ENCODE measurements around the gene APOL3. TPM values are rescaled to one million over a fixed set of nuclear protein-coding genes. Genes with fewer than 3 reads are reported as not detected.

APOL3 gene
- total and polyA plus RNA-seq, 7 experiments from 2014 or later = 56.9 to 212 (median 123) TPM

GRCh38 chr22:36111316-36111715 lies 49.2 kb downstream of the APOL3 start:
- Mint-ChIP-seq H3K4me3 (no peak overlapping the region), H3K9me3 (peaks cover 0 to 2% (median 0%) of the 10 kb centered on the region in 11 donors), H3K27me3 (peaks cover 0 to 7% (median 4%) of the 10 kb centered on the region in 5 donors), H3K4me1 (peaks cover 0 to 6% (median 0%) of the 10 kb centered on the region in 7 donors), H3K36me3 (peaks cover 0 to 3% (median 0%) of the 10 kb centered on the region in 5 donors), H3K27ac (no peak overlapping the region)
- no peaks in the 10 kb centered on the region for H3K9me3 ChIP-seq (ENCODE audit: control insufficient read depth in 2 of 3, low read length in 3 of 3)
- DNase-seq (no peak), ATAC-seq (no peak)
- no peaks in the 10 kb centered on the region for H3K27me3 ChIP-seq (ENCODE audit: control insufficient read depth in 2 of 2, insufficient read depth in 2 of 2, low read length in 2 of 2)
- intact Hi-C loops (cut with micrococcal nuclease) = no loop called here
- ChIA-PET POLR2A (no interaction called here), CTCF (no interaction called here)
- no peak overlapping the region for H3K27ac ChIP-seq (ENCODE audit: low read depth, low read length)
- H3K4me3 ChIP-seq (ENCODE audit: low read length) = no peak overlapping the region
- H3K36me3 ChIP-seq (ENCODE audit: control insufficient read depth in 2 of 3, insufficient read depth in 3 of 3, low read length in 3 of 3) = no peaks in the 10 kb centered on the region
- no peaks in the 10 kb centered on the region for H3K4me1 ChIP-seq (ENCODE audit: control insufficient read depth in 2 of 2, insufficient read depth in 2 of 2, low read length in 2 of 2)

GRCh38 chr22:36110306-36110881 lies 50.2 kb downstream of the APOL3 start:
- Histone ChIP-seq H3K9me3 (ENCODE audit: control insufficient read depth in 2 of 3, low read length in 3 of 3) (no peaks in the 10 kb centered on the region), H3K27me3 (ENCODE audit: control insufficient read depth in 2 of 2, insufficient read depth in 2 of 2, low read length in 2 of 2) (no peaks in the 10 kb centered on the region), H3K4me1 (ENCODE audit: control insufficient read depth in 2 of 2, insufficient read depth in 2 of 2, low read length in 2 of 2) (no peaks in the 10 kb centered on the region), H3K27ac (ENCODE audit: low read depth, low read length) (no peak overlapping the region), H3K4me3 (ENCODE audit: low read length) (no peak overlapping the region), H3K36me3 (ENCODE audit: control insufficient read depth in 2 of 3, insufficient read depth in 3 of 3, low read length in 3 of 3) (no peaks in the 10 kb centered on the region)
- H3K27me3 Mint-ChIP-seq = peaks cover 0 to 12% (median 4%) of the 10 kb centered on the region in 5 donors
- H3K9me3 Mint-ChIP-seq = peaks cover 0 to 2% (median 0%) of the 10 kb centered on the region in 11 donors
- peaks cover 0 to 6% (median 0%) of the 10 kb centered on the region in 7 donors for H3K4me1 Mint-ChIP-seq
- ATAC-seq (no peak), DNase-seq (no peak)
- peaks cover 0 to 3% (median 0%) of the 10 kb centered on the region in 5 donors for H3K36me3 Mint-ChIP-seq
- intact Hi-C loops (cut with micrococcal nuclease) = no loop called here
- no peak overlapping the region for H3K4me3 Mint-ChIP-seq
- POLR2A ChIA-PET = no interaction called here
- CTCF ChIA-PET = interaction anchor here (1.1 kb wide), 1 partner anchor 14 kb away, joined by 3 read pairs; no protein-coding TSS in a partner anchor
- H3K27ac Mint-ChIP-seq = no peak overlapping the region

- no peak overlapping the region for H3K27ac Mint-ChIP-seq
- Histone ChIP-seq H3K9me3 (ENCODE audit: control insufficient read depth in 2 of 3, low read length in 3 of 3) (no peaks in the 10 kb centered on the region), H3K36me3 (ENCODE audit: control insufficient read depth in 2 of 3, insufficient read depth in 3 of 3, low read length in 3 of 3) (no peaks in the 10 kb centered on the region), H3K27me3 (ENCODE audit: control insufficient read depth in 2 of 2, insufficient read depth in 2 of 2, low read length in 2 of 2) (peaks cover 0 to 4% of the 10 kb centered on the region in 2 donors), H3K4me1 (ENCODE audit: control insufficient read depth in 2 of 2, insufficient read depth in 2 of 2, low read length in 2 of 2) (no peaks in the 10 kb centered on the region), H3K4me3 (ENCODE audit: low read length) (no peak overlapping the region), H3K27ac (ENCODE audit: low read depth, low read length) (no peak overlapping the region)
- ChIA-PET POLR2A (no interaction called here), CTCF (no interaction called here)
- peaks cover 0 to 13% (median 10%) of the 10 kb centered on the region in 5 donors for H3K27me3 Mint-ChIP-seq
- intact Hi-C loops (cut with micrococcal nuclease) = no loop called here
- DNase-seq (no peak), ATAC-seq (no peak)
- no peak overlapping the region for H3K4me3 Mint-ChIP-seq
- peaks cover 0 to 2% (median 0%) of the 10 kb centered on the region in 11 donors for H3K9me3 Mint-ChIP-seq
- H3K4me1 Mint-ChIP-seq = peaks cover 0 to 6% (median 0%) of the 10 kb centered on the region in 7 donors
- H3K36me3 Mint-ChIP-seq = no peaks in the 10 kb centered on the region
Measured at GRCh38 chr22:36107436-36107835, 53.1 kb downstream of the APOL3 start.

GRCh38 chr22:36106910-36107309 lies 53.6 kb downstream of the APOL3 start:
- Histone ChIP-seq H3K9me3 (ENCODE audit: control insufficient read depth in 2 of 3, low read length in 3 of 3) (no peaks in the 10 kb centered on the region), H3K36me3 (ENCODE audit: control insufficient read depth in 2 of 3, insufficient read depth in 3 of 3, low read length in 3 of 3) (no peaks in the 10 kb centered on the region), H3K4me3 (ENCODE audit: low read length) (no peak overlapping the region), H3K27ac (ENCODE audit: low read depth, low read length) (no peak overlapping the region), H3K4me1 (ENCODE audit: control insufficient read depth in 2 of 2, insufficient read depth in 2 of 2, low read length in 2 of 2) (no peaks in the 10 kb centered on the region), H3K27me3 (ENCODE audit: control insufficient read depth in 2 of 2, insufficient read depth in 2 of 2, low read length in 2 of 2) (peaks cover 0 to 4% of the 10 kb centered on the region in 2 donors)
- H3K9me3 Mint-ChIP-seq = peaks cover 0 to 2% (median 0%) of the 10 kb centered on the region in 11 donors
- CTCF ChIA-PET = no interaction called here
- peaks cover 0 to 13% (median 10%) of the 10 kb centered on the region in 5 donors for H3K27me3 Mint-ChIP-seq
- H3K4me1 Mint-ChIP-seq = peaks cover 0 to 6% (median 0%) of the 10 kb centered on the region in 7 donors
- H3K36me3 Mint-ChIP-seq = no peaks in the 10 kb centered on the region
- H3K4me3 Mint-ChIP-seq = no peak overlapping the region
- POLR2A ChIA-PET = no interaction called here
- ATAC-seq (no peak), DNase-seq (no peak)
- no peak overlapping the region for H3K27ac Mint-ChIP-seq
- intact Hi-C loops (cut with micrococcal nuclease) = no loop called here

- Histone ChIP-seq H3K4me1 (ENCODE audit: control insufficient read depth in 2 of 2, insufficient read depth in 2 of 2, low read length in 2 of 2) (no peaks in the 10 kb centered on the region), H3K4me3 (ENCODE audit: low read length) (no peak overlapping the region), H3K27ac (ENCODE audit: low read depth, low read length) (no peak overlapping the region), H3K36me3 (ENCODE audit: control insufficient read depth in 2 of 3, insufficient read depth in 3 of 3, low read length in 3 of 3) (no peaks in the 10 kb centered on the region), H3K9me3 (ENCODE audit: control insufficient read depth in 2 of 3, low read length in 3 of 3) (no peaks in the 10 kb centered on the region), H3K27me3 (ENCODE audit: control insufficient read depth in 2 of 2, insufficient read depth in 2 of 2, low read length in 2 of 2) (peaks cover 0 to 4% of the 10 kb centered on the region in 2 donors)
- Mint-ChIP-seq H3K27me3 (peaks cover 0 to 18% (median 10%) of the 10 kb centered on the region in 5 donors), H3K4me1 (peaks cover 0 to 6% (median 0%) of the 10 kb centered on the region in 7 donors), H3K4me3 (no peak overlapping the region), H3K36me3 (no peaks in the 10 kb centered on the region), H3K9me3 (peaks cover 0 to 8% (median 0%) of the 10 kb centered on the region in 11 donors), H3K27ac (peak overlapping the region in 1 of 9 donors; percentile 22)
- ChIA-PET POLR2A (interaction anchor here (0.7 kb wide), 1 partner anchor 857 kb away, joined by 3 read pairs; no protein-coding TSS in a partner anchor), CTCF (no interaction called here)
- DNase-seq = no peak
- no peak for ATAC-seq
- intact Hi-C loops (cut with micrococcal nuclease) = no loop called here
Measured at GRCh38 chr22:36104988-36105387, 55.6 kb downstream of the APOL3 start.

- CTCF ChIA-PET = no interaction called here
- intact Hi-C loops (cut with micrococcal nuclease) = no loop called here
Measured at GRCh38 chr22:36104435-36104834, 56.1 kb downstream of the APOL3 start.

GRCh38 chr22:36103891-36104290 lies 56.7 kb downstream of the APOL3 start:
- Mint-ChIP-seq H3K27me3 (peaks cover 0 to 20% (median 14%) of the 10 kb centered on the region in 5 donors), H3K4me3 (no peak overlapping the region), H3K36me3 (no peaks in the 10 kb centered on the region), H3K9me3 (peaks cover 0 to 8% (median 0%) of the 10 kb centered on the region in 11 donors), H3K27ac (no peak overlapping the region), H3K4me1 (peaks cover 0 to 6% (median 0%) of the 10 kb centered on the region in 7 donors)
- H3K27ac ChIP-seq (ENCODE audit: low read depth, low read length) = no peak overlapping the region
- no peaks in the 10 kb centered on the region for H3K9me3 ChIP-seq (ENCODE audit: control insufficient read depth in 2 of 3, low read length in 3 of 3)
- CTCF ChIA-PET = interaction anchor here (0.6 kb wide), 1 partner anchor 11 kb away, joined by 6 read pairs; no protein-coding TSS in a partner anchor
- H3K27me3 ChIP-seq (ENCODE audit: control insufficient read depth in 2 of 2, insufficient read depth in 2 of 2, low read length in 2 of 2) = peaks cover 0 to 4% of the 10 kb centered on the region in 2 donors
- intact Hi-C loops (cut with micrococcal nuclease) = no loop called here
- H3K36me3 ChIP-seq (ENCODE audit: control insufficient read depth in 2 of 3, insufficient read depth in 3 of 3, low read length in 3 of 3) = no peaks in the 10 kb centered on the region
- DNase-seq (no peak), ATAC-seq (no peak)
- H3K4me1 ChIP-seq (ENCODE audit: control insufficient read depth in 2 of 2, insufficient read depth in 2 of 2, low read length in 2 of 2) = no peaks in the 10 kb centered on the region
- POLR2A ChIA-PET = no interaction called here
- H3K4me3 ChIP-seq (ENCODE audit: low read length) = no peak overlapping the region

More at GRCh38 chr22:36104435-36104834, 56.1 kb downstream of the APOL3 start:
- Mint-ChIP-seq H3K9me3 (peaks cover 0 to 8% (median 0%) of the 10 kb centered on the region in 11 donors), H3K4me1 (peaks cover 0 to 6% (median 0%) of the 10 kb centered on the region in 7 donors), H3K27me3 (peaks cover 0 to 20% (median 14%) of the 10 kb centered on the region in 5 donors), H3K4me3 (no peak overlapping the region), H3K36me3 (no peaks in the 10 kb centered on the region), H3K27ac (no peak overlapping the region)
- Histone ChIP-seq H3K27me3 (ENCODE audit: control insufficient read depth in 2 of 2, insufficient read depth in 2 of 2, low read length in 2 of 2) (peaks cover 0 to 4% of the 10 kb centered on the region in 2 donors), H3K27ac (ENCODE audit: low read depth, low read length) (no peak overlapping the region), H3K9me3 (ENCODE audit: control insufficient read depth in 2 of 3, low read length in 3 of 3) (no peaks in the 10 kb centered on the region), H3K4me3 (ENCODE audit: low read length) (no peak overlapping the region), H3K4me1 (ENCODE audit: control insufficient read depth in 2 of 2, insufficient read depth in 2 of 2, low read length in 2 of 2) (no peaks in the 10 kb centered on the region), H3K36me3 (ENCODE audit: control insufficient read depth in 2 of 3, insufficient read depth in 3 of 3, low read length in 3 of 3) (no peaks in the 10 kb centered on the region)
- DNase-seq (no peak), ATAC-seq (no peak)
- POLR2A ChIA-PET = interaction anchor here (0.7 kb wide), 1 partner anchor 857 kb away, joined by 3 read pairs; no protein-coding TSS in a partner anchor

All from naive thymus-derived CD4-positive, alpha-beta T cell (primary cell).